ENCODE results near the gene TEC. TPM values are rescaled to one million over a fixed set of nuclear protein-coding genes. Genes with fewer than 3 reads are reported as not detected.

Gene TEC
- total and polyA plus RNA-seq, 7 donors, result 0.80 to 2.0 (median 0.92) TPM

- ATAC-seq (no peak), DNase-seq (no peak)
- H3K36me3 ChIP-seq (ENCODE audit: insufficient read depth in 1 of 2, low read depth in 1 of 2), result no peaks in the 10 kb centered on the region
- no peak for TF ChIP-seq CTCF (IDR thresholded peaks at IDR 0.05)
- no peaks in the 10 kb centered on the region for H3K4me1 ChIP-seq
- H3K4me3 ChIP-seq, result no peak overlapping the region
- H3K9me3 ChIP-seq, result no peaks in the 10 kb centered on the region
- H3K27me3 ChIP-seq (ENCODE audit: insufficient read depth in 3 of 3, low read length in 2 of 3), result no peaks in the 10 kb centered on the region
- WGBS, 3 donors, result 94 to 95% (median 94%) methylated on average over 2 of the region's 2 CpGs
- intact Hi-C loops (cut with DNase I), result no loop called here
- no peak overlapping the region for H3K27ac ChIP-seq
These were observed 39.3 kb upstream of the TEC start for GRCh38 chr4:48308901-48309300.

GRCh38 chr4:48307528-48307927, 37.9 kb upstream of the TEC start:
- TF ChIP-seq CTCF (IDR thresholded peaks at IDR 0.05), result no peak
- Histone ChIP-seq H3K9me3 (no peaks in the 10 kb centered on the region), H3K4me1 (no peaks in the 10 kb centered on the region), H3K36me3 (ENCODE audit: insufficient read depth in 1 of 2, low read depth in 1 of 2) (no peaks in the 10 kb centered on the region), H3K27me3 (ENCODE audit: insufficient read depth in 3 of 3, low read length in 2 of 3) (no peaks in the 10 kb centered on the region), H3K27ac (no peak overlapping the region), H3K4me3 (no peak overlapping the region)
- ATAC-seq (no peak), DNase-seq (no peak)
- 86 to 89% (median 88%) methylated on average over 5 of the region's 5 CpGs for WGBS, 3 donors
- intact Hi-C loops (cut with DNase I), result no loop called here

- intact Hi-C loops (cut with DNase I), result no loop called here
- ATAC-seq (no peak), DNase-seq (no peak)
- Histone ChIP-seq H3K27me3 (ENCODE audit: insufficient read depth in 3 of 3, low read length in 2 of 3) (no peaks in the 10 kb centered on the region), H3K36me3 (ENCODE audit: insufficient read depth in 1 of 2, low read depth in 1 of 2) (no peaks in the 10 kb centered on the region), H3K4me3 (no peak overlapping the region), H3K4me1 (no peaks in the 10 kb centered on the region), H3K27ac (no peak overlapping the region), H3K9me3 (no peaks in the 10 kb centered on the region)
- 82 to 87% (median 84%) methylated on average over 3 of the region's 3 CpGs for WGBS, 3 donors
- no peak for TF ChIP-seq CTCF (IDR thresholded peaks at IDR 0.05)
These were observed 35.9 kb upstream of the TEC start for GRCh38 chr4:48305508-48305907.

- H3K9me3 ChIP-seq, result no peaks in the 10 kb centered on the region
- H3K4me1 ChIP-seq, result no peaks in the 10 kb centered on the region
- no peak overlapping the region for H3K4me3 ChIP-seq
- no peaks in the 10 kb centered on the region for H3K36me3 ChIP-seq (ENCODE audit: insufficient read depth in 1 of 2, low read depth in 1 of 2)
- no peak overlapping the region for H3K27ac ChIP-seq
- no peaks in the 10 kb centered on the region for H3K27me3 ChIP-seq (ENCODE audit: insufficient read depth in 3 of 3, low read length in 2 of 3)
- DNase-seq (no peak), ATAC-seq (no peak)
- TF ChIP-seq CTCF (IDR thresholded peaks at IDR 0.05), result no peak
- intact Hi-C loops (cut with DNase I), result no loop called here
- 84 to 88% (median 85%) methylated on average over 2 of the region's 2 CpGs for WGBS, 3 donors
These were observed 30.4 kb upstream of the TEC start for GRCh38 chr4:48300004-48300403.

GRCh38 chr4:48299560-48299959, 29.9 kb upstream of the TEC start:
- ATAC-seq (no peak), DNase-seq (no peak)
- Histone ChIP-seq H3K36me3 (ENCODE audit: insufficient read depth in 1 of 2, low read depth in 1 of 2) (no peaks in the 10 kb centered on the region), H3K4me3 (no peak overlapping the region), H3K27ac (no peak overlapping the region), H3K27me3 (ENCODE audit: insufficient read depth in 3 of 3, low read length in 2 of 3) (no peaks in the 10 kb centered on the region), H3K9me3 (no peaks in the 10 kb centered on the region), H3K4me1 (no peaks in the 10 kb centered on the region)
- WGBS, 3 donors, result 86 to 94% (median 90%) methylated on average over 4 of the region's 4 CpGs
- intact Hi-C loops (cut with DNase I), result no loop called here
- TF ChIP-seq CTCF (IDR thresholded peaks at IDR 0.05), result no peak

Measured in psoas muscle (tissue), 8 donors.